ENCODE results near the gene NME3.

Gene NME3

DNA sequence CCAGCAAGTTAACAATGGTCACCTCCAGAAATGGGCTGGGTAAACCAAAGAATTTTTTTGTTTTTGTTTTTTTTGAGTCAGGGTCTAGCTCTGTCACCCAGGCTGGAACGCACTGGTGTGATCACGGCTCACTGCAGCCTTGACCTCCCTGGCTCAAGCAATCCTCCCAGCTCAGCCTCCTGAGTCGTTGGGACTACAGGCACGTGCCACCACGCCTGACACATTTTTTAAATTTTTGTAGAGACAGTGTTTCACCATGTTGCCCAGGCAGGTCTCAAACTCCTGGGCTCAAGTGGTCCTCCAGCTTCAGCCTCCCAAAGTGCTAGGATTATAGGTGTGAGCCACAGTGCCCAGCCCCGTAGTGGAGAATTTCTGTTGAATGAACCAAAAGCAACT lies 9.3 kb upstream of the NME3 start:
- DNase-seq (ENCODE audit: low read depth, low spot score), result no peak

DNA sequence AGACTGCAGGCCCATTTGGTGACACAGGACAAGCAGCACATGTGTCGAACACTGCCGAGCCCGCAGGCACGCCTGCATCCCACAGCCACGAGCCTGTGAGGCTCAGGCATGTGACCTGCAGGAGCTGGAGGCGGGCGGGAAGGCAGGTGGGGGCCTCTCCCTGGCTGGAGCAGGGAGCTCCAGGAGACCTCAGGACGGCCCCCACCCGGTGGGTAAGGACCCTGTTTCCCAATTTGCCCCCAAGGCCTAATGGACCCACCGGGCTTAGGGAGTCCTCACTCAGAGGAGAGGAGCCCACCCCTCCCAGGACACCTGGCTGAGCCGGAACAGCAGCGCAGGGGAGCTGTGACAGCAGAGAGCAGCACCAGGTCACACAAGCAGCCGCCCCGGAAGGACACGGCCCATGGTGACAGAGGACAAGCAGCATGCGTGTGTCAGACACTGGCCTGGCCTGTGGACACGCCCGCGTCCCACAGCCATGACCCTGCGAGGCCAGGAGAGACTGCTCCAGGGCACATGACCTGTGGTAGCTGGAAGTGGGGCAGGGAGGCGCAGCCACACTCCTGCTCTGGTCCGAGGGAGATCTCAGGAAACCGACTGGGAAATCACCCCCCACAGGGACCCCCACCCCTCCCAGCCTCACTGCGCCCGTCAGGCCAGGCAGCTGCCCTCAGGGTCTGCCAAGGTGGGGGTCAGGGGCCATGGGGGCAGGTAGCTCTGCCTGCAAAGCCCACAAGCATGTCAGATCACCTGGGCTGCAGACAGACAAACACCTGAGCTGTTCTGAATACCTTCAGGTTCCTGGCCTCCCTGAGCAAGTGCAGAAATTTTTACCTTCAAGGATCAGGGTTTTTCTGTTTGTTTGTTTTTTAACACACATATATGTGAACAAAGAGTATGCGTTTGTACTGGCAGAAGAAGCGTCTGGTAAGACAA lies 8.7 kb upstream of the NME3 start:
- DNase-seq (ENCODE audit: low read depth, low spot score), result no peak

DNA sequence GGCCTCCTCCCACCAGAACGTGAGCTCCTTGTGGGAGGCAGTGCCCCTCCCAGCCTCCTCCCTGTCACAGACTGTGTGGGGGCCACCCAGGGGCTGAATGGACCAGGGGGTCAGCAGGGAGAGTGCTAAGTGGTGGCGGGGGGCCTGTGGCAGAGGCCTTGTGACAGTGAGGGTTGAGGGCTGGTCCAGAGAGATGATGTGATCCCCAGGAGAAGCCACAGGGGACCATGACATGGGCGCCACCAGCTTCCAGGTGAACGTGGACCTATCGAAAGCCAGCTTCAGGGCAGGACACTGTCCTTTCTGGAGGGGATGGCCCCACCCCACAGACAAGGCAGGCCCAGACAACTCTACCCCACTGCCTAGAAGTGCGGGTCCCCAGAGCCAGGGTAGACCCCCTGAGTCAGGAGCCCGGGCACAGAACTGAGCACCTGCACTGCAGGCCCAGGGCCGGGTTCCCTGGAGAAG lies 7.9 kb upstream of the NME3 start:
- no peak for DNase-seq (ENCODE audit: low read depth, low spot score)

DNA sequence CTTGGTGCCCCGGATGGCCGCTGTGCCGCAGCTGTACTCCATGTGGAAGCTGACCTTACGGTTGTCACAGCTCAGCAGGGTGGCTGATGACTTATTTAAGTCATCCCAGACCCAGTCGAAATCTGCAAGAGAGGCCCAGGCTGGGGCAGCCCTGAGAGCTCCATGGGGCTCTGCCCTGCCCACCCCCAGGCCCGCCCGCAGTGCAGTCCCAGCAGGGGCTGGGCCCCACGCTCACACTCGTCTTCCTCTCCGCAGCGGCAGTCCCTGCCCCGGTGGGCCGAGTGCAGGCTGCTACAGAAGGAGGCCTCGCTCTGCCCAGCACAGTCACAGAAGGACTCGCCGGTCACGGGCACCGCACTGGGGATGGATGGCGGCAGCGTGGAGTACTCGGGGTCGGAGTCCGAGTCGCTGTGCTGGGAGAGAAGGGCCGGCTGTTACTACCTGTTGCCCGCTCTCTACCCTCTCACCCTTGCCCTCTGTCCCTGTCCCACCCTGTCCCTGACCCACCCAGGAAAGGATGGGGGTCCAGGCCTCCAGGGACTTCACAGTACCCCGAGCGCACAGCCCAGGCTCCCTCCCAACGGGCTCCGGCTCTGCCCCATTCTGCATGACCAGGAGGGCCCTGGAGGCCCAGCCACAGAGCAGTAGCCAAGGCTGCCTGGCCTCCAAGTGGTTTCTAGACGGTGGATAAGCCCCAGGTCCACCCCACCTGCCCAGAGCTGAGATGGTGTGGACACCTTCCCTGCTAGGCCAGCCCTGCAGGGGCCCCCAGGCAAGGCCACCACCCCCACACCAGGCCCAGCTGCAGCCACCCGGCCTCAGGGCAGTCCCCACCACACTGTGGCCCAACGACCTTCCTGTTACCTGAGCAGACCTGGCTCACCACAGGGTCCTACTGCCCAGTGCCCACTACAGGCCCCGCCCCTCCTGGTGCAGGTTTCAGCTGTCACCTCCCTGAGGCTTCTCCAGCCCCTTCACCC lies 7.1 kb upstream of the NME3 start:
- DNase-seq (ENCODE audit: low read depth, low spot score), result no peak

DNA sequence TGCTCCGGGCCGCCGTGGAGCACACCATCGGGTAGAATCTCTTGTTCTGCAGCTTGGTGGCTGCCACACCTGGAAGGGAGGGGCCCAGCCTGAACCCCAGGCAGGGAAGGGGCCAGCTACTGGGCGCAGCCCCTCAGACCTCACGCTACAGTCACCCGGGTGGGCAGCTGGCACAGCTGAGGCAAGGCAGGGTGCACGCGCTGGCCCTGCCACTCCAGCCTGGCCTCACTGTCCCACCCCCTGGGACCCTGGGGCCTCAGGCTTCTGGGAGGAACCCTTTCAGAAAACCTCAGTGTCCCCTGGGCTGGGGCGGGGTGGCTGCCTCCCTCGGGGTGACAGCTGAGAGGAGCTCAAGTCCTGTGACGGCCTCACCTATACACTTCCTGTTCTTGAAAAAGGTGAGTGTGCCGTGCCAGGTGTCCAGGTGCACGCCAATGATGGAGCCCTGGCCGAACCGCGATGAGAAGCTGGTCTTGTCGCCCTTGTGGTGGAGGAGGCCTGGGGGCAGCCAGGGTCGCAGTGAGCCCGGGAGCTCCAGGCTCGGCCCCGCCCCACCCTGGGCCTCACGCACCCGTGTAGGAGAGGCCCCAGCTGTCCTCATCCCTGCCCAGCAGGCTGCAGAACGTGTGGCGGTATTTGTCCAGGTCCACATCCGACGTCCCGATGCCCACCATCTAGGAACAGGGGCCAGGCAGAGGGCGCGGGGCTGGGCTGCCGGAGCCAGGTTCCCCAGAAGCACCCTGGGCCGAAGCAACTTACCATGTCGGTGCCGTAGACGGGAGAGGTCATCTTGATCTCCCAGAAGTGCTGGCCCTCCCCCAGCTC lies 6.2 kb upstream of the NME3 start:
- no peak for DNase-seq (ENCODE audit: low read depth, low spot score)

DNA sequence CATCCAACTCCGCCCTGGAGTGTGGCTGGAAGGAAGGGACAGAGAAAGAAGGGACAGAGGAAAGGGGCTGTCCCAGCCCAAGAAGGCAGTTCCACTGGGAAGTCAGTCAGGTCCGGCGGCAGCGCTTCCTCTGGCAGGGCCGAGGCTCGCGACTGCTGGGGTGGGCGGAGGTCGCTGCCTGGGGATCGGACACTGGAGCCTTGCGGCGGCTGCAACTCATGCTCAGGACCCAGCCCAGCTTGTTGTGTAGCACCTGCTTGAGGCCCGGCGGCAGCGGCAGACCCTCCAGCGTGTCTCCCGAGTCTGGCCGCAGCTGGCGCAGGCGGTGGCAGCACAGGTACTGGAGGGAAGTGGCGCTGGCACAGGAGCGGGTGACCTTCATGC lies 5.6 kb upstream of the NME3 start:
- DNase-seq (ENCODE audit: low read depth, low spot score), result no peak

DNA sequence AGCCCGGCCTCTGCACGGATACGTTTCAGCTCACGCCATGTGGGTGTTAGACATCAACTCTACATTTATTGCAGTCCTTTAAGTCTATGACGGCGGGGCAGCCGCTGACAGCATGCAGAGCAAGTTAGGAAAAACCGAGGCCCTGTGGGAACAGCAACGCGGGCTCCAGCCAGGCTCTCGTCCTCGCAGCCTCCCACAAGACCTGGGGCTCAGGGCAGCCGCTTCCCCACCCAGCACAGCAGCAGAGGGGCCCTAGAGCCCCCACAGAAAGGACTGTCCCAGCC lies 5.3 kb upstream of the NME3 start:
- DNase-seq (ENCODE audit: low read depth, low spot score), result no peak

DNA sequence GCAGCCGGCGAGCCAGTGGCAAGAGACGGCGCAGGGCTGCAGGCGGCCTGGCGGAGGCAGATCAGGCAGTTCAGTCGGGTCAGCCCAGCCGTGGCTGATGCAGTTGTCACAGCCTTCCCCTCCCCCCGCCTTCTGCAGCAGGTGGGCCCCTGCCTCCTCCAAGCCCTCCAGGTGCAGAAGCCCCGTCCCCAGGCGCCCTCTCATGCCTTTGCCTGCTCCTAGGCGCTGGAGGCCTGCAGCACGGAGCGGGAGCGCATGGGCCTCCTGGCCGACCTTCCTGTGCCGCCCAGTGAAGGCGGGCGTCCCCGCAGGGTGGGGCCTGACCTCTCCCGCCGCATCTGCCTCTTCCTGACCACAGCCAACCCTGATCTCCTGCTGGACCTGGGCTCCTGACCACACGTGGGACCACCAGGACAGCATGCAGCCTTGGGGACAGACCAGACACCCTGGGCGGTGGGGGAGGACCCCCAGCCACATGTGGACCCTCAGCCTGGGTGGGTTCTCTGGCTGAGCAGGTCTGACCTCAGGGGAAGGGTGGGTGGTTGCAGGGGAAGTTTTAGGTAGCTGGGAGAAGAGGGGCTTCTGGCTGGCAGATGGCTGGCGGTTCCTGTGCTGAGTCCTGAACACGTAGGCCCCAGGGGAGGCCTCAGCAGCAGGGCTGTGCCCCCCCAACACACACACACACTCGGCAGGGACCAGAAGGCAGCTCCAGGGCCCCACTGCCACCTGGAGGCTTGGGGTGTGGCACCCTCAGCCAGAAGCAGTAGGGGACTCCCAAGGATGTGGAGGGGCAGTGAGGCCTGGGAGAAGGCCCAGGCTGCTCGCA lies 4.7 kb upstream of the NME3 start:
- DNase-seq (ENCODE audit: low read depth, low spot score), result no peak

DNA sequence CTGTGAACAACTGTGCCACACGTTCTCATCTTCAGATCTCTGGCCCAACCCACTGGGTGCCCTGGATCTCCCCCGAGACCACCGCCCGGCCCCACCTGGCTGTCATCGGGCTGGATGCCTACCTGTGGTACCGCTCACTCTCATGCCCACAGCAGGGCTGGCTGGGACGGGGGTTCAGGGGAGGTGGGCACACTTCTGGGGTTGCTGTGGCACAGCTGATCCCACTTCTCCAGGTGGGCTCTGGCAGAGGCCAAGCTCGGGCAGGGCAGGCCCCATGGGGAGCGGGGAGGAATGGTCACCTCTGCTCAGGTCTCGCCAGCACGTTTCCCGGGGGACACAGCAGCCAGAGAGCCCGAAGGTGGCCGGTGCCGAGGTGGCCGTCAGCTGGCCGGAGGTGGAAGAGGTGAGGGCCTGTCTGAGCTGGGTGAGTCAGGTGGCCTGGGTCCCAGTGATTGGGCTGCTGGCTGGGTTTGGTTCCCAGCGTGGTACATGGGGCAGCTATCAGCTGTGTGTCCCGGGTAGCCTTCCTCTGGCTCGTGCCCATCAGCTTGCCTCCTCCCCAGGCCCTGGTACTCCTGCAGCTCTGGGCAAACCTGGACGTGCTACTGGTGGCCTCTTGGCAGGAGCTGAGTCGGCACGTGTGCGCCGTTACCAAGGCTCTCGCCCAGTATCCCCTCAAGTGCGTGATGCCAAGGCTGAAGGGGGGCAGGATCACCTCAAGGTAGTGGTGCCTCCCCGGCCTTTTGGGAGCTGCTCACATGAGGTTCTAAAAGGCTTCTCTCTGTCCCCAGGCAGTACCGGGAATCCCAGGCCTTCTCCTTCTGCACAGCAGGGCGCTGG lies 3.9 kb upstream of the NME3 start:
- no peak for DNase-seq (ENCODE audit: low read depth, low spot score)

DNA sequence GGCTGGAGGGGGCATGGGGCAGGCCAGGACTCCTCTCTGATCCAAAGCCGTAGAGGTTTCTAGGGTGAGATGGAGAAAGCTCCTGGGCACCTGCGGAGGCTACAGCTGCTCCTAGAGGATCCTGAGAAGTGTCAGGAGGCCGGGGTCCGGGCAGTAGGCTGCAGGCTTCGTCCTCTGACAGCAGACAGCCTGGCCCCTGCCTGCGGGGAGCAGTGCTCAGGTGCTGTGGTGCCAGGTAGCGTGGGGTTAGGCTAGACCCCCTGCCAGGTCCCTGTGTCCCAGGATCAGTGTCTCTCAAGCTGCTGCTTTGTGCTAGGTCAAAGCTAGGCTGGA lies 3.1 kb upstream of the NME3 start:
- DNase-seq (ENCODE audit: low read depth, low spot score), result no peak

DNA sequence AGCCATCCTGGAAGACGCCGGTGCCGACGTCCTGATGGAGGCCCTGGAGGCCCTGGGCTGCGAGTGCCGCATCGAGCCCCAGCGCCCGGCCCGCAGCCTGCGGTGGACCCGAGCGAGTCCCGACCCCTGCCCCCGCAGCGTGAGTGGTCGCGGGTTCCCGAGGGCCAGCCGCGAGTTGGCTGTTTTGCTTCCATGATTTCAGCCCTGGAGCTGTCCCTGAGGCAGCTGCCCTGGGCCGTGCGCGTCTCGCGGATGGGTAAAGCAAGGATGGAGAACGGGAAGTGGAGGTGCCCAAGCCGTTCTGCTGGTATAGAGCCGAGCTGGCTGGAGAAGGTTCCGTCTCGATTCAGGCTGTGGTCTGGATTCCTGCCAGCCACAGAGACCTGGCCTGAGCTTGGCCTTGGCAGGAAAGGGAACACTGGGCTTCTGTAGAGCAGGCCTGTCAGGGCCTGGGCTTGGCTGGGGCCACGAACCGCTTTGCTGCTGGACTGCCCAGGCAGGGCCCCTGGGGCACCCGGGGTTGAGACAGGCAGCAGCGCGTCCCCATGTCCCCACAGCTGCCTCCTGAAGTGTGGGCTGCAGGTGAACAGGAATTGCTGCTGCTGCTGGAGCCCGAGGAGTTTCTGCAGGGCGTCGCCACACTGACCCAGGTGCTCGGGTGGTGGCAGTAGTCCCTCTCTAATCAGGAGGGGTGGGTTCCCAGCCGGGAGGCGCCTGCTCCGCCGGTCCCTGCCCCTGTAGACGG lies 2.5 kb upstream of the NME3 start:
- DNase-seq (ENCODE audit: low read depth, low spot score), result no peak

DNA sequence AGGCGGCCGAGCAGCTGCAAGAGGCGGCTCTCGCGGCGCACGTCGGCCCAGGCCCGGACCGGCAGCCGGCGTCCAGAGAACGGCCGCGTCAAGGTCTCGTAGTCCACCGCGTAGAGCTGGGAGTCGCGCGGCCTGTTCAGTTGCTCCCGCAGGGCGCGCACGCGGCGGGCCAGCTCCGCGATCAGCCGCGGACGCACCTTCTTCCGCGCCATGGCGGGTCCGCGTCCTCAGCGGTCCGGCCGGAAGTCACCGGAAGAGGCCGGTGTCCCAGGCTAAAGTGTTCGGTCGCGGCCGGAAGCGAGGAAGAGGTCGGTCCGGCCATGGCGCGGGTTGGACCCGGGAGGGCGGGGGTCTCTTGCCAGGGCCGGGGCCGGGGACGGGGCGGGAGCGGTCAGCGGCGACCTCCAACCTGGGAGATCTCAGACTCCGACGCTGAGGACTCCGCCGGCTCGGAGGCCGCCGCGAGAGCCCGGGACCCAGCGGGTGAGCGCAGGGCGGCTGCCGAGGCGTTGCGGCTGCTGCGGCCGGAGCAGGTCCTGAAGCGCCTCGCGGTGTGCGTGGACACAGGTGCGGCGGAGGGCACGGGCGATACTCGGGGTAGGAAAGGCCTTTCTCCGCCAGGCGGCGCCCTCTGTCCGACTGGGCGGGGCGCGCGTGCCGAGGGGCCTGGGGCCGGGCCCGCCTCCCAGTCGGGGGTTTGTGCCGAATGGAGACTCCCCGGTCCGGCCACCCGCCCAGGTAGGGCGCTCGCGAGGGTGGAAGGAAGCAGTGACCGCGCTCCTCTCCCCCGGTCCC lies 1.8 kb upstream of the NME3 start, which contains the start of gene MRPS34:
Gene MRPS34 (minus strand): TSS at position 227 of the 795 bp plus-strand sequence. CDS start 15 bp downstream, at position 212.
- DNase-seq (ENCODE audit: low read depth, low spot score), result no peak

DNA sequence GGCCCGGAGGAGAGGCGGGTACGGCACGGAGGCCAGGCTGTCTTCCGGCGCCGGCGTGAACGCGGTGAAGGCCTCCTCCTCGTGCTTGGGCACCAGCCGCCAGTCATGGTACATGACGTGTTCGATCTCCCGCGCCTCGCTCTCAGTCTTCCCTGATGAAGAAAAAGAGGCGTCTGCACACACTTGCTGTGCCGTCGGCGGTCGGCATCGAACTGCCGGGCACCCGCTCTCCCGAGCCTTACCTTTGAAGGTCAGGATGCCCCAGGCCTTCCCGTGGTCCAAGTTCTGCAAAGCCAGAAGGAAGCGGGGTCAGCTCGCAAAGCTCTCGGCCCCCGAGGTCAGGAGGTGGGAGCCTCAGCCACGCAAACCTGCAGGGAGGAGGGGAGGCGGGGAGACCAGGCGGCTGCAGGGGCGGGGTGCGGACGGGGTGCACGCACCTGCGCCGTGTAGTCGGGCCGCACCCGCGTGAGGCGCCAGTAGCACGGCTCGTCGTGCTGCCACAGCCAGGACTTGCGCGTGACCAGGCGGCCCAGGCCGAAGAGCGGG lies 1.1 kb upstream of the NME3 start, which contains the start of gene EME2:
Gene EME2 (plus strand): TSS at position 449 of the 546 bp plus-strand sequence. CDS start 418 bp downstream, outside the sequence.
- DNase-seq (ENCODE audit: low read depth, low spot score), result no peak

DNA sequence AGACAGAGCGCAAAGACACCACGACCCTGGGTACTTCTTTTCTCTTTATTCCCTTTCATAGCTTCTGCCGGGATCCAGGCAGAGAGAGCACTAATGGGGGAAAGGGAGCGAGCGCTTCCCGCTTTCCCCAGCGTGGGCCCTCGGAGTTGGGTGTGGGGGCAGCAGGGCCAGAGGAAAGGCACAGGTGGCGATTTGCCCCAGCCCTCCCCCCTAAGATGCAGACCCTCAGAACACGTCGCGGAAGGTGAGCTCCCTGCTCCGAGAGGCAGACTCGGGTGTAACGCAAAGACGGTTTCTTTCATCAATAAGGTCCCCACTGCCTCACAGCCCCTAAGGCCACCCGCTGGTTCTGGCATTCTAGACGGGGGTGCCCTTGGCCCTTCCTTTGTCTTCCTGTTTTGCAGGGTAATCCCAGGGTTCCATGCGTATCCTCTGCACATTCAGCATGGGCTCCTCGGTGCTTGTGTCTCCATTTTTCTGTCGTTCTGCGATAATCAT lies 570 bp upstream of the NME3 start:
- DNase-seq (ENCODE audit: low read depth, low spot score), result no peak

DNA sequence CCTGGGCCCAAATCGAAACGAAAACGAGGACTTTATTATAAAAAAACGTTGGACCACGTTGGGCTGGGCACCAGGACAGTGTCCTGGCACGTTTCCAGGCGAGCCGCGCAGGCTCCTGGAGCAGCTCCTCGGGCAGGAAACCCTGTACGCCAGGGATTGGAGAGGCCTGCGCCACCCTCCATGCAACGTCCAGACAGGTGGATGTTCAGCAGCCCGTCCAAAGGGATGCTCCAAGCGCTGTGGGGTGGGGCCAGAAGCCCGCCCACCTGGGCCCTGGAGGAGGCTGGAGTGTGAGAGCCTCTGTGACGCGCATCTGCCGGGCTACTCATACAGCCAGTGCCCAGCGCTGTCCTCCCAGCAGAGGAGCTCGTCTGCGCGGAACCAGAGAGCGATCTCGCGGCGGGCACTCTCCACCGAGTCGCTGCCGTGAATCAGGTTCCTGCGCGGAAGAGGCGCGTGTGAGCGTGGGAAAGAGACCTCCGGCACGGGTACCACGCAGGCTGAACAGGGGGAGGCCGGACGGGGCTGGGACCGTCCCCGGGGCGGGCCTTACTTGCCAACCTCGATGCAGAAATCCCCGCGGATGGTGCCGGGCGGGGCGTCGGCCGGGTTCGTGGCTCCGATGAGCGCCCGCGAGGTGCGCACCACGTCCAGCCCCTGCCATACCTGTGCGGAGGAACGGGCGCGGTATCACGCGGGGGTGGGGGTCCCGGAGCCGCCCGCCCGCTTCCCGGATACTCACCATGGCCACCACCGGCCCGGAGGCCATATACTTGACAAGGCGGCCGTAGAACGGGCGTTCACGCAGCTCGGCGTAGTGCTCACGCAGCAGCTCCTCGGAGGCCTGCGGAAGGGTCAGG lies 785 bp downstream of the NME3 start:
- DNase-seq (ENCODE audit: low read depth, low spot score), result no peak

DNA sequence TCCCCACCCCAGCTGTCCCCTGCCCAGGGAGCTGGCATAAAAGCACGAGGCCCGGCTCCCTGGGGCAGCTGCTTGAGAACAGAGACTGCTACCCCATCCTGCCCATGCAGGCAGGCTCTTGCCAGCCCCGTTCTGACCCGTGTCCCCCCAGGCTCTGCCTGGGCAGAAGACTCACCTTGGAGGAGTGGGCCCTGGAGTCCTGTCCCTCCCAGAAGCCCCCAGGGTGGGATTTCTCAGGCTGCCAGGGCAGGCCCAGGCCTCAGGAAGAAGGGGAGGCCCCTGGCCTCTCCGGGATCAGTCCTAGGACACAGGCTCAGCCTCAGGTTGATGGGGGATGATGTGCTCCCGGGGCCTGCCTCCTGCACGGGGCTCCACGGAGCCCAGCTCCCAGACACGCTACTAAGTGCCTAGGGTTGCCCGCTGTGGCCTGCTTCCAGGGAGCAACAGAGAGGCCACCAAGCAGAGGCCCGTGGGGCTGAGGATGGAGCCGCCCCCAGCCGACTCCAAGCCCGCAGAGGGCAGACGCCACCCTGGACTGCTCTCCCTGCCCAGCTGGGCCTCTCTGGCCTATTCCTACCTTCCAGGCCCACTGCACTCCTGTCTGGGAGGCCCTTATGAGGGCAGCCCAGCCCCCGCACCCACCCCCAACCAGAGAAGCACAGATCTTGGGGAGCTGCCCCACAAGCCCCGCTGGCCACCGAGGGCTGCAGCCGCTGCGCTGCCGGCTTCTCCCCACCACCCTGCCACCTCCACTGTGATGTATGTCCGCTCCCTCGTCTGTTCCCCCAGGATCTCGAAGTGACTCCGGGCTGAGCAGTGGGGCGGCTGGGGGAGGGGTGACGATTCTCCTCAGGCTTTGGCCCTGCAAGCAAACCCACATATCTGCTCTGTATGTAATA lies 1.7 kb downstream of the NME3 start:
- DNase-seq (ENCODE audit: low read depth, low spot score), result no peak

All from iPS DF 19.7 (cell line).